ENCODE data around the gene RGS7.
"Not testable (repeated sequence)": the region's sequence is repeated elsewhere in the genome, so short reads cannot be mapped to it uniquely, and the experiment has no call there.

RGS7 gene

DNA sequence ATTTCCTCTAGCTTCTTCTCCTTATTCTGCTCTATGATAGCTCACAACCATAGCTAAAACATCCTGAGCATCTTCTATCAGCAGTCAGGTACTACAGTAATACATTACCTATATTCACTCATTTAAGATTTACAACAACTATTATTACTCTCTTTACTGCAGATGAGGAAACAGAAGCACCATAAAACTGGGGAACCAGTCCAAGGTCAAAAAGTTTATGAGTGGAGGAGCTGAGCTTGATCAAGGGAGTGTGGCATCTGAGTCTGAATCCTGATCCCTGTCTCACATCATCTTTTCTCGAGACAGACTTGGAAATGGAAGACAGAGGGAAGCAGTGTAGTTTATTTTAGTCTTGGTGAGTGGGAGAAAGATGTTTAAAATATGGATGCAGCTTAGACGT lies 288.6 kb downstream of the RGS7 start:
- no peak for DNase-seq

GRCh38 chr1:241063276-241063675 lies 293.7 kb downstream of the RGS7 start:
- DNase-seq, result no peak

GRCh38 chr1:241061062-241061461 lies 295.9 kb downstream of the RGS7 start:
- DNase-seq, result no peak

DNA sequence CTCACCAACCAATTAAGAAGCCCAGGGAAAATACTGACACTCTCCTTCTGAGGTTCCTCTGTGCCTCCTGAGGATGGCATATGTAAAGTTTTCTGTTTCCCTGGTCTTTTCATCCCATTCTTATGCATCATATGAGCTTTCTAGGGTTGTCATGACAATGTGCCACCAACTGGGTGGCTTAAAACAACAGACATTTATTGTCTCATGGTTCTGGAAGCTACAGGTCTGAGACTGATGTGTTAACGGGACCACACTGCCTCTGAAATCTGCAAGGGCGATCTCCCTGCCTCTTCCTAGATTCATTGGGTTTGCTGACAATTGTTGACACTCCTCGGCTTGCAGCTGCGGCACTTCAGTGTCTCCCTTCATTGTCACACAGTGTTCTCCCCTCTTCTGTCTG lies 308.4 kb downstream of the RGS7 start:
- DNase-seq, result no peak

GRCh38 chr1:241045659-241046058 lies 311.3 kb downstream of the RGS7 start:
- no peak for DNase-seq

GRCh38 chr1:241034203-241034936 lies 322.6 kb downstream of the RGS7 start:
- DNase-seq, result no peak

- no peak for DNase-seq
Observed at GRCh38 chr1:241024834-241025233, 332.2 kb downstream of the RGS7 start.

GRCh38 chr1:241022366-241022765 lies 334.6 kb downstream of the RGS7 start:
- no peak for DNase-seq

DNA sequence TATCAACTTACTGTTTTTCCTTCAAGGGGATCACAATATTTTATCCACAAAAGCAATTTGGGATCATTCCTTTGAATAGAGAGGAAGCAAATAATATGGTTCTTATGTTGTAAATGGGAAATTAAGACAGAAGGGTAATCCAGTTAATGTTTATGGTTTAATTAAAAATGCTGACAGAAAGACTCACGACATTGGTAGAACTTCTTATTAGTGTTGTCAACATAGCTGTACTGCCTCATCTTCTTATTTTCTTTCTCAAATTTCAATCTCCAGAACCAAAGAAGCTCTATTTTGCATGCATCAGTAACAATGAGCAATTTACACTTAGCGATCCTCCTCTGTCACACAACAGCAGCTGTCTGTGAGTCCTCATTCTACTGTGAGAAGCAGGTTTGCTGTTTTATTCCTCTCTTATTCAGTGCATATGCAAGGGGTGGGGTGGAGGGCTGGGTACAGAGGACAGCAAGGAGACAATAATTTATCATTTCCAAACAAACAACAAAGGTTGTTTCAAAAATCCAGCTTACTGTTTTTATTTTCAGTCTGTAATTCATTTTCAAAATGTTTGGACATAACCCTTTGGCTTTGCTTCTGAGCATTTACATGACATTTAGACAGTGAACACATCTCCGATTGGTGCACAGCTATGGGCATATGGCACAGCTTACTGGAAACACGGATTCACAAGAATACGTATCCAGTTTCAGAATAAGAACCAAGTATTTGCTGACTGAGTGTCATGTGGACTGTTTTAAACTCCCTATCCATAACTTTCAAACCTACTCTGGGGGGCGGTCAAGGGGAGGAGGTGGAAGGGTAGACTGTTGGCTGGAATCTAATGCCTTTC lies 335.9 kb downstream of the RGS7 start:
- DNase-seq, result no peak

DNA sequence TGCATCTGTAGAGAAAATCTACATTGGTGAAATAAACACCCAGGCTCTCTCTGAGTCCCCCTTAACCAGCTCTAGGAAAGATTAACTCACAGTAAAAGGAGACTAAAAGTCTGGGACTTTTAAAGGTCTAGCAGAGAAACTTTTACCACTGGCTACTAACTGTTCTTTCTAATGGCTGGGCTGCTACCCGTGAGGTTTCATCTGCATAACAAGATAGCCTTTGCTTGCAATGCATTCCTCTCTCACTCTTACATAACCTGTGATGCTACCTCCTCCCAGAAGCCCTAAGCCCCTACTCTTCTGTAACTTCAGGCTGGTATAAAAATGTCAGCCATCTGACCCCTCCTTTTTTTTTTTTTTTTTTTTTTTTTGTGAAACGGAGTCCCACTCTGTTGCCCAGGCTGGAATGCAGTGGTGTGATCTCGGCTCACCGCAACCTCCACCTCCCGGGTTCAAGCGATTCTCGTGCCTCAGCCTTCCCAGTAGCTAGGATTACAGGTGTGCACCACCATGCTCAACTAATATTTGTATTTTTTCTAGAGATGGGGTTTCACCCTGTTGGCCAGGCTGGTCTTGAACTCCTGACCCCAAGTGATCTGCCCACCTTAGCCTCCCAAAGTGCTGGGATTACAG lies 344.2 kb downstream of the RGS7 start:
- DNase-seq, result no peak

DNA sequence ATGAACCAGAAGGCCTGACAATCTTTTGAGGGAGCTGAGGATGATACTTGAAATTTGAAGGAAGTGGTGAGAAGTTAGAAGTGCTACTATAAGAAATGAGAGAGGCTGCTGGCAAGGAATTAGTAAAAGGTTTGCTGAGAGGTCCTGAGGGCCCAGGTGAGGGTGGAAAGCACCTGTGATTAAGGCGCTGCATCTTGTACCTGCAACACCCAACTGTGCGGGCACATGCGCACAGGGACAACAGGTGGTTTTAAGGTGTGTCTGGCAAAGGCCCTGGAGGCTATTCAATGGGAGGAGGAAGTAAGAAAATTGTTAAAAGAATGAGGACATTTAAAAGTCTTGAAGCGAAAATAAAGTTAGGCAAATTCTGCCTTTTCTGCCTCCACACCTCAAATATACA lies 349.3 kb downstream of the RGS7 start:
- DNase-seq, result no peak

DNA sequence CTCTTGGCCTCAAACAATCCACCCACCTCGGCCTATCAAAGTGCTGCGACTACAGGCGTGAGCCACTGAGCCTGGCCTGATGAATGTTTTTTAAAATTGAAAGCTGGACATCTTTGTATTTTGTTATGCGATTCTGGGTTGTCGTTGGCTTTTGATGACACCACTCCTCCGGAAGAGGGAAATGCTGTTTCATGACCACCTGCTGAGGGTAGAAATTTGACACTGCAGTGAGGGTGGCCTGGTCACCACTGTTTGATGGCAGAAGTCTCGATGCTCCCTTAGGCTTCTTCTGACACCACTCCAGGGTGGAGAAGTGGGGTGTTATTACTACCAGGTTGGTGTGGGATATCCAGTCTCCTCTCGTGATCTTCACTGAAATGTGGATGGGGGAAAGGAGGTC lies 357.2 kb downstream of the RGS7 start:
- no peak for DNase-seq

DNA sequence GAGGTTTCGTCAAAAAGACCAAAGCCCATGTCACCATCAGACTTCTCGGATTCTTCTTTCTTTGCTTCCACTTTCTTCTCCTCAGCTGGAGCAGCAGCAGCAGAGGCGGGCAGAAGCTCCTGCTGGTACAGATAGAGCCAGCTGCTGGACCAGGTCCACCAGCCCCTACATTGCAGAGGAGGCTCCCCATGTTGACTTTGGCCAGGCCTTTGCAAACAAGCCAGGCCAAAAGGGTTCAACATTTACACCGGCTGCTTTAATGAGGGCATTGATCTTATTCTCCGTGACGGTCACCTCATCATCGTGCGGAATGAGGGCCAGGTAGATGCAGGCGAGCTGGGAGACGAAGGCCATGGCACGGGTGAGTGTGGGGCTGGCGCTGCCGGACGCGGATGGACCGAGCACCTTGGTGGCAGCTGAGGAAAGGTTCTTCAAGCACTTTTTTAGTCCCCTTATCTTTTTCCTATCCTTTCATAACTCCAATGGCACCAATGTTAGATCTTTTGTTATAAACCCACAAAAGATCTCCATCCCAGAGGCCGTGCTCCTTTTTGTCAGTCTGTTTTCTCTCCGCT lies 358.5 kb downstream of the RGS7 start:
- no peak for DNase-seq

- DNase-seq, result no peak
Observed at GRCh38 chr1:240998024-240998423, 359.0 kb downstream of the RGS7 start.

DNA sequence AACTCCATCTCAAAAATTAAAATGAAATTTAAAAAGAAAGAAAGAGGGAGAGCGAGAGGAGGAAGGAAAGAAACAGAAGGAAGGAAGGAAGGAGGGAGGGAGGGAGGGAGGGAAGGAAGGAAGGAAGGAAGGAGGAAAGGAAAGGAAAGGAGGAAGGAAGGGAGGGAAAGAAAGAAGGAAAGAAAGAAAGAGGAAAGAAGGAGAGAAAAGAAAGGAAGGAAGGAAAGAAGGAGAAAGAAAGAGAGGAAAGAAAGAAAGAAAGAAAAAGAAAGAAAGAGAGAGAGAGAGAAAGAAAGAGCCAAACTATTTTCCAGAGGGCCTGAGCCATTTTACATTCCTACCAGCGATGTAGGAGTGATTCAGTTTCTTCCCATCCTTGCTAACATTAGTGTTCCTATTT lies 364.0 kb downstream of the RGS7 start:
- DNase-seq, result no peak

DNA sequence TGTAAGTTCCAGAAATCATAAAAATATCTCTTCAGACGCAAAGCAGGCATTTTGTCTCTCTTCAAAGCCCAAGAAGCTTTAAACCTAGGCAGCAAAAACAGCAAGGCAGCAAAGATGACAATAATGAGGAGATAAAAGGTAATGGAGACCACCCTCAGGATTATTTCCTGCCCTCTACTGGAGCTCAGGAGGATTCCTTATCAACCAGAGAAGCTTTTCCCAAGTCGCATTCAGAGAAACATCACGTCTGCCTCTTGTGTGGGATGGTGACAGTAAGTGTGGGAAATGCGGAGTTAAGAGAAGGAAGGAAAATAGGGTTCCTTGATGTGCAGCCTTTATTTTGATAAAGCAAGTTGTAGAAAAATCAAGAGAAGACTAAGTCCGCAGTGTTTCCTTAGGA lies 365.8 kb downstream of the RGS7 start:
- DNase-seq, result no peak

DNA sequence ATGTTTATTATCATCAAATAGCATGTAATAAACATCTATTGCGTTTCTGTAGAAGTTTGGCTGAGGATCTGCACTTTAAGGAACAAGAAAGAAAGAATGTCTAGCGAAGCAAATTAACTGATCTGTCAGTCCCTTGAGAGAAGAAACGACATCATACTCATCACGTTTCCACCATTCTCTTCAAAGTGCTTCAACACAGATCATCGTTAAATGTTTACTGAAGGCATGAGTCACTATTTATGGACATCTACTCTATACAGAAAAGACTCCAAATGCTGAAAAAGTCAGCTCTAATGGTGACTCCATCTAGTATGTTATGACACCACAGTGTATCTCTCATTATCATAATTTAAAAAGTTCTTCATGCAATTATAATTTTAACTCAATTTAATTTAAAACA lies 369.1 kb downstream of the RGS7 start:
- DNase-seq, result no peak

DNA sequence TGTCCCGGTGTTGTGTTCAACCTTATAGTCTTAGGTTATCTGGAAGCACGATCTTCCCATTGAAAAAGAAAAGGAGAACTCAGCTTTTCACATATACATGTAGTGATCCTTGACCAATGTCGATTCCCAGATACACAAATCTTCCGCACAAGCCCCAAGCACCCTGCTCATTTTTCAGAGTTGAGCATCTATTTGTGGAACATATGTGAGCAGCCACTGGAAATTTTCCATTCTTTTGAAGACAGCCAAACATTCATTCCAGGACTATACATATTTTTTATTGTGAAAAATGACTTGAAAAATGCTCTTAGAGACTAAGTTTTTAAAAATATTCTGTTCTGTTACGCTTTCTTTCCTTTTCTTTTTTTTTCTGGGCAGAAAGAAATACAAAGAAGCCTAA lies 371.9 kb downstream of the RGS7 start:
- DNase-seq, result no peak

- DNase-seq, result no peak
Observed at GRCh38 chr1:240980342-240980741, 376.7 kb downstream of the RGS7 start.

GRCh38 chr1:240976685-240977084 lies 380.3 kb downstream of the RGS7 start:
- DNase-seq, result no peak

DNA sequence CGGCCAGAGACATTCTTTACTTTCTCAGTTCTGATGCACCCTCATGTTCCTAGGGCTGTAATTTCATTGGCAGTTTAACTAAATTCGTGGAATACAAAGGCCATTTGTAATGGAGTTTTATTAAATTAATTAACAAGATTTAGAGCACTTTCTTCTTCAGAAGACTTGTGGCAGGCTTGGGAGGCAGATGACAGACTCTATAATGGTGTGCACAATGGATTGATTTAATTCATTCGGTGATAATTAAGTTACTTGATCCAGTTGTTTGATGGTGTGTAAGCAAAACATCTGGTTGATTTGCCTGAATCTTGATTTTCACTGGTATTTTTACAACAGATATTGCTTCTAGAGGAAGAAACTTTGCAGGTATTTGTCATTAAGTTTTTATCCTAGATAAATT lies 383.1 kb downstream of the RGS7 start:
- DNase-seq, result no peak

GRCh38 chr1:240972059-240972458 lies 384.9 kb downstream of the RGS7 start:
- not testable (repeated sequence) for DNase-seq

DNA sequence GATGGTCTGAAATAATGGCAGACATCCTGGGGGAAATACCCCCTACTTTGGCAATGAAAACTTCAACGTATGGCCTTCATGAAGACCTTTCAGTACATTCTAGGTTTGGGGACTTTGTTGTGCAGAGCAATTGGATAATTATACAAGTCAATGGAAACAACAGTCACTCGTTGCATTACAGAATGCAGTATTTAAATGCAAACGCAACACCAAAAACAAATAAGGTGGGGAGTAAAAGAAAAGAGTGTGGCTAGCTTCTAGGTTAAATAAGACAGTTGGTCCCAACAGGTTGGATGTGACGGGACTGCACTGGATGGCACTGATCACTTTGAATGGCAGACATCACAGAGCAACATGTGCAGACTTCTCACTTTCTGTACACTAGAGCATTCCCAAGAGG lies 386.8 kb downstream of the RGS7 start:
- no peak for DNase-seq

- no peak for DNase-seq
Observed at GRCh38 chr1:240968864-240969263, 388.1 kb downstream of the RGS7 start.

Measured in GOT3 (cell line).